HG03521 (cell line): ENCODE measurements around the gene SLC25A47.

Experiments
- ATAC-seq: cut with Tn5 transposase; IDR thresholded peaks from one replicate; pipeline ENCODE4 v1.9.1; 2021; ENCODE audit warnings: mild to moderate bottlenecking, moderate library complexity; ENCODE audit not compliant: unreplicated experiment

The SLC25A47 gene

DNA sequence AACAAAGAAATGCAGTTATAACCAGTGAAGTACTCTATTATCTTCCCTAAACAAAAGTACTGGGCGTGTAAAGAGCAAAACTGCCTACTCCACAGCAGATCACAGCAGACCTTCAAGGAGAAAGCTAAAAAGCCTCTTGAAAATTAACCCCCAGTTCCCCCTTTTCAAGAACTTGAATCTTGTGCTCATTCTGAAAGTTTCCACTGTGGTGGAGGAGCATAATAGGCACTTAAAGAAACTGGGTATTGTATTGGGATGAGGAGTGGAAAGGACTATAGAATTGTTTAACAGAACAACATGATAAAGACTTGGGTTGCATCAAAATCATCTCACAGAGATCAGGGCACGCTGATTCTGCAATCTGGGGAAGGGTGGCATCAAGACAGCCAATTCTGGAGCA is 51.1 kb downstream of the SLC25A47 start:
- no peak for ATAC-seq

DNA sequence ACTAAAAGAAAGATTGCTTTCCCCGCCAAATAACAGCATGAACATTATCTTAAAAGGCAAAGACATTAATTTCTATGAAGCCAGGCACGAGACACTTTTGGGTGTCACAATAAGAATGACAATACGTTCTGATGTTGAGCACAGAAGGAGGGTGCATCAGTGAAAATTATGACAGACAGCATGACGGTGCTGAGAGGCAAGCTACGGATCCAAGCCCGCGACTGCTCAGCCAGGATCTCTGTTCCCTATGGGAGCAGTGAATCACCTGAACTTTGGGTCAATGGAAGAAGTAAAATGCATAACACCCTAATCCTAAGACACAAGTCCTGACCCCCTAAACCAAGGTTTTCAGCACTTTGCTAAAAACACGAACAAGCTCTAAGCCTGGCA is 51.7 kb downstream of the SLC25A47 start:
- no peak for ATAC-seq

DNA sequence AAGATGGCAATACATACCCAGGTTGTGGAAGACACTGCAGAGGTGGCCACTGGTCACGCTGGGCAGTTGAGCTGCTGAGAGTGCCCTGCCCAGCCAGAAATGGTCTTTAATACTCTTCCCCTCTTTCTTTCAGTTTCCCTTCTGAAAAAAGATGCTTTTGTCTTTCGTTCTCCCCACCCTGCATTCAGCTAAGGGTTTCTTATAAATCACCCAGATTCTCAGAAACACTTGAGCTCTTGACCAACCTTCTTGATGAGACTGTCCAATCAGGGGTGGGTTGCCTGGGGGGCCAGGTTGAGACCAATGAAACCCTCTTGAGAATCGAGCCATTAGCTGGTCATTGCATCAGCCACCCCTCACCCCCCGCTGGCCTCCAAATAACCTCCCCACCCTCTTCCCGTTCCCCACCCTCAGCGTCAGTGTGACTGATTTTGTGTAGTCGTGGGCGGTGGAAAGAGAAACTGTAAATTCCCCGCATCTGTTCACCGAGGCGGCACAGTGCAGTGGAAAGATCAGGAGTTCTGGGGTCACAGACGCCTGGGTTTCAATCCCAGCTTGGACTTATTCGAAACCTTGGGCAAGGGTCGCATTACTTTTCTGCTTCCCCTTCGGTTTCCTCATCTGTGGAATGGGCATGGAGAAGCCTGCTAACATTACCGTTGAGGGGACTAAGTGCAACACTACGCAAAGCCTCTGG is 52.3 kb downstream of the SLC25A47 start:
- ATAC-seq, result peak; percentile 37

DNA sequence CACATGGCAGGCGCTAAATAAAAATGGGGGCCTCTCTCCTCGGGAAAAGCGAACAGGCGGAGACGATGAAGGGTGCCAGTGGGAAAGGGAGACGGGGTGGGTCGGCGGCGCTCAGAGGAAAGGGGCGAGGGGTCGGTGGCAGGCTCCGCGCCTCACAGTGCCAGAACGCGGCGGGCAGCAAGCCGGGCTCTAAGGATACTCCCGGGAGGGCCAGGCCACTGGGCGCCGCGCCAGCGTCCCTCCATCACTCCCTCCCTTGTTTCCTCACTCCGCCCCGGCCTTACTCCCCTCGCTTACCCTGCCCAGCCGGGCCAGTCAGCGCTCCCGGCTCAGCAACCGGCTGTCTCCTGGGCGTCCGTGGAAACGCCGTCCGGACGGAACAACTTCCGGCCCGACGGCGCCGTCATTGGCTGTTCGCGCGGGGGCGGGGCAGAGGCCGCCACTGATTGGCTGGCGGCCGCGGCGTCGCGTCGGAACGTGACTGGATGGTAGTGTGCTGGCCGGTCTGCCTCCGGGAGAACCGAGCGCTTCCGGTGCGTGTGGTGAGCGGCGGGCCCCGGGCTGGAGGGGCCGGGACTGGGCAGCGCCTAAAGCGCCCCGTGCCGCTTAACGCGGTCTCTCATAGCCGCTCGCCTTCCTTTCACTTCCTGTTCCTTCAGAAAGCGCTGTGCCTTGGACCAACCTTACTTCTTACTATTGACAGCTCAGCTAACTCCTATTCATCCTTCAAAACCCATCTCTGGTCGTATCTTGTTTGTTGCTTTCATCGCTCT is 53.0 kb downstream of the SLC25A47 start, which contains the start of gene WDR25:
Gene WDR25 (plus strand): TSS at position 523 of the 773 bp plus-strand sequence.
- ATAC-seq, result peak; percentile 84

DNA sequence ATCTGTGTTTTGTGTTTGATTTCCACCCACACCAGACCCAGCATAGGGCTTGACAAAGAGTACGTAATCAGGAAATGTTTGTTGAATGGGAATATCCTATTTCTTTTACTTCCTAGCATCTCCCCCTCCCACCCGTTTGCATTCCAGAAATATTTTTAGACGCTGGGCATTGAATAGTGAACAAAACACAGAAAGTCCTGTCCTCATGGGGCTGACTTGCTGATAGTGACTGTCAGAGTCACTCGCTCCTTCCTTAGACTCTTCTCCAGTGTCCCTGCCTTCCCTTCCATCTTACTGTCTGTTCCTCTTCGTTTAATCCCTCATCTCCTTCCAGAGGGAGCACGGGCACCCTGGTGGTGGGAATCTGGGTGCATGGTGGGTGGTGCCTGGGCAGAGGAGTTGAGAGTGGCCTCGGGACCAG is 53.6 kb downstream of the SLC25A47 start:
- no peak for ATAC-seq
